ENCODE measurements around the gene ZNF385D.

- TF ChIP-seq CTCF (conservative IDR thresholded peaks at IDR 0.05; ENCODE audit: low read depth, low read length): no peak
- no peak for TF ChIP-seq EZH2 (IDR thresholded peaks at IDR 0.05; ENCODE audit: borderline replicate concordance, low read depth, low read length, poor library complexity, severe bottlenecking)
These were observed 373.8 kb downstream of the ZNF385D start for GRCh38 chr3:21377071-21377769.
